Measurements from ENCODE around the gene KRT32.

- no peak for TF ChIP-seq EZH2phosphoT487 (IDR thresholded peaks at IDR 0.05; ENCODE audit: borderline replicate concordance, low read length)
- no peak for TF ChIP-seq CTCF (IDR thresholded peaks at IDR 0.05; ENCODE audit: low read depth, low read length, poor library complexity, severe bottlenecking)
These were observed 8.2 kb upstream of the KRT32 start for GRCh38 chr17:41475421-41475820.
